Measurements from ENCODE around the gene CMPK1.

CMPK1 gene

GRCh38 chr1:47331875-47332274 lies 1.7 kb upstream of the CMPK1 start:
- TF ChIP-seq ZFX (IDR thresholded peaks at IDR 0.05; ENCODE audit: borderline replicate concordance), result no peak
- no peak for TF ChIP-seq CTCF (IDR thresholded peaks at IDR 0.05)
- peak overlapping the region; percentile 98 for H3K27ac ChIP-seq

- peak overlapping the region; percentile 98 for H3K27ac ChIP-seq
- TF ChIP-seq CTCF (IDR thresholded peaks at IDR 0.05), result no peak
- TF ChIP-seq ZFX (IDR thresholded peaks at IDR 0.05; ENCODE audit: borderline replicate concordance), result no peak
Measured at GRCh38 chr1:47332779-47333577, 612 bp upstream of the CMPK1 start.

DNA sequence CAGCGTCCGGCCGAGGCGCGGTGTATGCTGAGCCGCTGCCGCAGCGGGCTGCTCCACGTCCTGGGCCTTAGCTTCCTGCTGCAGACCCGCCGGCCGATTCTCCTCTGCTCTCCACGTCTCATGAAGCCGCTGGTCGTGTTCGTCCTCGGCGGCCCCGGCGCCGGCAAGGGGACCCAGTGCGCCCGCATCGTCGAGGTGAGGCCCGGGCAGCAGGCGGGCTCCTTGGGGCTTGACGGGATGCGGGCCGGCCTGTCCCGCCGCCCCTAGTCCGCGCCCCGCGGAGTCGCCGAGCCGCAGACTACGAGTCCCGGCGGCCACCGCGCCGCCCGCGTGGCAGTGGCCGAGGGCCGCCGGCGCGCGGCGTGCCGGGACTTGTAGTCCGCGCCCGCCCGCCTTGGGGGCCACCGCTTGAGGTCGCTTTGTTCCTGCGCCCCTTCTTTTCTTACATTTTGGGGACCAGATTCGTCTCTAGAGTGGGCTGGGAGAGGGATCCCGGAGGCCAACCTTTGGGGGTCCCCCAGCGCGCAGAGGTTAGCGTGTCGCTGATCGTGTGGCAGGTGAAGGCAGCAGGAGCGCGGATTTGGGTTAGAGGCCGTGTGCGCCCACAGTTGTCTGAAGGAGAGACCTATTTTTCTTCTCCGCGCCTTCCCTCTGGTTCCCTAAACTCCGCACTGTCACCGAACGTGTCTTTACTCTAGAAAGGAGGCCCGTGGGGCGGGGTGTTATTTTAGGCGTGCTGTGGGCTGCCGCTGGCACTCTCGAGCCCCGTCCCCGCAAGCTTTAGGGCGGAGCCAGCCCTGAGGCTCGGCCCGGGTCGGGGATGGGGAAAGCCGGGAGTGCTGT lies 553 bp downstream of the CMPK1 start:
- H3K27ac ChIP-seq, result peak overlapping the region; percentile 98
- no peak for TF ChIP-seq ZFX (IDR thresholded peaks at IDR 0.05; ENCODE audit: borderline replicate concordance)
- peak; percentile 27 for TF ChIP-seq CTCF (IDR thresholded peaks at IDR 0.05)

GRCh38 chr1:47334765-47335435 lies 1.3 kb downstream of the CMPK1 start:
- TF ChIP-seq CTCF (IDR thresholded peaks at IDR 0.05) (no peak), ZFX (IDR thresholded peaks at IDR 0.05; ENCODE audit: borderline replicate concordance) (no peak)
- peak overlapping the region; percentile 98 for H3K27ac ChIP-seq

- TF ChIP-seq ZFX (IDR thresholded peaks at IDR 0.05; ENCODE audit: borderline replicate concordance) (no peak), CTCF (IDR thresholded peaks at IDR 0.05) (no peak)
- no peak overlapping the region for H3K27ac ChIP-seq
Measured at GRCh38 chr1:47337350-47337749, 3.8 kb downstream of the CMPK1 start.

DNA sequence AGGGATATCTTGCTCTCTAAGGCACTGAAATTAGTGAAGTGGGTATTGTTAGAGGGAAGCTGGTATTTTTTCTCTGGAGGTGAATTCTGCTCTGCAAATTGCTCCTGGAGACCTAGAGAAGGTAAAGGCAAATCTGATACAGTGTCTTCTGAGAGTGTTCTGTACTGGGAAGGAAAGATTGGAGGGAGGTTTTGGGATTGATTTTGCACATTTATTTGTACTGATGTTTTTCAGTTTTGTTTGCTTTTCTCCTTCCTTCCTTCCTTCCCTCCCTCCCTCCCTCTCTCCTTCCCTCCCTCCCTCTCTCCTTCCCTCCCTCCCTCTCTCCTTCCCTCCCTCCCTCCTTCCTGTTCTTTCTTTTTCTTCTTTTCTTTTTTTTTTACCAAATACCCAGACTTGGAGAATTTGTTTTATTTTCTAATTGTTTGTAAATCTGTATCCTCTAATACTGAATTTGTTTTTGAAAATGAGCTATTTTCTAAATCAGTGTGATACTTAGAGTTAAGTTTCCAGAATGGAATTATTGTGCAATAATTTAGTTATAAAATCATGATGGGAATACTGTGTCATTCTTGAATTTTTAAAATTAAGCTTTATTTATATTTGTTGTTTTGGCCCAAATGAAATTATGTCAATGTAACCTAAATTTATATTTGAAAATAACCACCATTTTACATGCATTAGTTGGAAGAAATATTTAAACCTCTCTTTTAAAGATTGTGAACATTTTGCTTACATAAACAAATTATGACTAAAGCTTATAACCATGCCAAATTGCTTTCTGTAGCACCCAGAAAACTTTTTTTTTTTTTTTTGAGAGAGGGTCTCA lies 4.9 kb downstream of the CMPK1 start:
- TF ChIP-seq CTCF (IDR thresholded peaks at IDR 0.05) (no peak), ZFX (IDR thresholded peaks at IDR 0.05; ENCODE audit: borderline replicate concordance) (no peak)

More for the DNA sequence above, 4.9 kb downstream of the CMPK1 start:
- no peak overlapping the region for H3K27ac ChIP-seq
